DMS 273 treated with DMSO at 0.1 percent for 48 hours (cell line): Measurements from ENCODE around the gene GRAMD4.
"Not testable (repeated sequence)": the region's sequence is repeated elsewhere in the genome, so short reads cannot be mapped to it uniquely, and the experiment has no call there.

Source experiments
- DNase-seq: peaks from one replicate; lab custom pipeline; 2025; lab: John Stamatoyannopoulos, UW

Gene GRAMD4

DNA sequence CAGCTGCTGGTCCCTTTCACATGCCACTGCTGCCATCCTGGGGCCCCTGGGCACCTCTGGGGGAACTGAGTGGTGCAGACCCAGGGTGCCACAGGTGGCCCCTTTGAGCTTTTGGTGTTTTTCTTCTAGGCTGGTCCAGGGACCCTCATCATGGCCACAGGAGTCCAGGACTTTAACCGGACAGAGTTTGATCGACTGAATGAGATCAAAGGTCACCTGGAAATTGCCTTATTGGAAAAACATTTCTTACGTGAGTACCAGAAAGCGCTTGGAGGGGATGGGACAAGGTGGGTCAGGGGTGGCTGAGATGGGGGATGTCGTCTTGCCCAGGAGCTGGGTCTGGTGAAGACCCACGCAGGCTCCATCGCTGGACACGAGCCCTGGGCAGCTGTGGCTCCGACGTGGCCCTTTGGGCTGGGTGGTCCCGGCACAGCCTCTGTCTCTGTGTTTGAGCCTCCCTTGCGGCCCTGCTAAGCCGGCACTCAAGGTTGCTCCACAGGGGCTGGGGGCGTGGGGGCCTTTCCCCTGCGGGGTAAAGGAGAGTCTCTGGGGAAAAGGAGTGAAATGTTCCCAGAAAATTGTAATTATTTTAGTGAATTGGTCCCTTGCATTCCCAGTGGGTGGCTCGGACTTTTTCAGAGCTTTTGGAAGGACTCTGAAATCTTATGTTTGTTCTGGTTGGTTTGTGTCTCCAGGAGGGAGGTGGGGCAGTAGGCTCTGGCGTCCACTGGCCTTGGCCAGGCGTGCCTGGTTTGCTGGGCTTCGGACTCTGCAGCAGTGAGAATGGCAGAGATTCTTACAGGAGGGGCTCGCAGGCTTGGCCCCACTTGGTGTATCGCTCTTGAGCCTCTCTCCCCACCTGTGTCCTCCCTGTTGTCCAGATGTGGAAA is 17.8 kb downstream of the GRAMD4 start:
- no peak for DNase-seq

DNA sequence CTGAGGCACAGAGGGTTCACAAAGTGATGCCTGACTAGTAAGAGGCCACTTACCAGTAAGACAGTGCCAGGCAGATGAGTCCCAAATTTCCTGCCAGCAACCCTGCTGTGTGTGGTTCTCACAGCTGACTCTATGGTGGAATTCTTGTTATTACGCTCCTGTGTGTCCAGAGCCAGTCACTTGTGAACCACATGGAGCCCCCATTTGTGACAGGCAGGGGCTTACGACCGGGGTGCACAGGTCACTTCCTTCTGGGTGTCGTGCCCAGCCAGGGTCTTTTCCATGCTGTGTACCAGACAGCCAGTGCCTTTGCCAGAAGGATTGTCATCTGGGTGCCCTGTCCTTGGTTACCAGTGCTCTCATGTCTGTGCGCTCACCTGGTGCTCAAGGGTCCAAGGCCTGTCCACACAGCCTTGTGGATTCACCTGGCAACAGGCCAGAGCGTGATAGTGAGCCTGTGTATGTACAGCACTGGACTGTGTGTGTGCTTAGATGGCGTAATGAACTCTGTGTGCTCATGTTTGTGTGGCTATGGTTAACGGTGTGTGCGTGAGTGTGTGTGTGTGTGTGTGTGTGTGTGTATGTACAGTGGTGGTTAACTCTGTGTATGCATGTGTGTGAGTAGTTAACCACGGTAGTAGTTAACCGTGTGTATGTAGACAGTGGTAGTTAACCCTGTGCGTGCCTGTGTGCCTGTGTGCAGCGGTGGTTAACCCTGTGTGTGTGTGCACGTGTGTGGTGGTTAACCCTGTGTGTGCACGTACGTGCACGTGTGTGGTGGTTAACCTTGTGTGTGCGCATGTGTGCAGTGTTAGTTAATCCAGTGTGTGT is 18.6 kb downstream of the GRAMD4 start:
- DNase-seq, result no peak

DNA sequence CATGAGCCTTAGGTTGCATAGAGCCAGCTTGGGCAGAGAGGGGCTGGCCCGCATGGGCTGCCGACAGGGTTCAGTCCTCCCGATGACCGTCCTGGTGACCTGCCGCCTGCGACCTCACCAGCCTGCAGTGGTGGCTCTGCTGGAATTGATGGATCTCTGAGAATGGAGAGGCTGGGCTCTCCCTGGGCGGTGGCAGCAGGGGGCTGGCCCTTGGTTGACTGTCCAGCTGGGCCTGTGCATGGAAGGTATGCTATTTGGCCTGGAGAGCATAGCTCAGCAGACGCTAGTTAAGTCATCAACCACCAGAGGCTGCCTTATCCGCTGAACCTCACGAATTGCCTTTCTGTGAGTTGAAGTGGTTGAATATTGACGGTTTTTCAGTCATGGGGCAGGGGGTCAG is 19.7 kb downstream of the GRAMD4 start:
- no peak for DNase-seq

DNA sequence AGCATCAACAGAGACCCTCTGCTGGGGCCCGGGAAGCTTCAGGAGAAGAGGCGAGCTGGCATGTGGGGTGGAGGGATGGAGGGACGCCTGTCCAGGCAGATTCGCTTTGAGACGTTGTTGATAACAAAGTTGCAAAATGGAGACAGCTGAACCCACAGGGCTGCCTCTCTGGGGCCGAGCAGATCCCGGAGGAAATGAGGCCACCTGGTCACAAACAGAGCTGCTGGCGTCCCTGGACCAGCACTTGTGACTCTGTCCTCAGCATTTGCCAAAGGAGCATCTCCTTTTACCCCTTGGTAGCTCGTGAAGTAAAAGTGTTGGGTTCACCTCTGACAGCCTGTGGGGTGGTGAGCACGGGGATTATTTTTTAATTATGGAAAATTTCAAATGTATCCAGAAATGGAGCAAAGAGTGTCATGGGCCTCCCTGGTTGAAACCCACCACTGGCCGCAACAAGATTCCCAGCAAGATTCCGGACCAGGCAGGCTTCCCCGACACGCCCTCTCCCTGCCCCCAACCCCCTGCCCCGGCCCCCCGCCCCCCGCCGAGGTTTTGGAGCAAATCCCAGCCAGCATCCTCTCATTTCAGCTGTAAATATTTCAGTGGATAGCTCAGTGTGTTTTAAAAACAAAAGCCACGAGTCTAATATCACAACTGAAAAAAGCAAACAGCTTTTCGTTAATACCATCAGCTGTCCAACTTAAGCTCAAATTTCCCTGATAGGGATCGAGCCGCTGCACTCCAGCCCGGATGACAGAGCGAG is 20.3 kb downstream of the GRAMD4 start:
- DNase-seq, result no peak

GRCh38 chr22:46641811-46642266 is 21.7 kb downstream of the GRAMD4 start:
- DNase-seq, result no peak

DNA sequence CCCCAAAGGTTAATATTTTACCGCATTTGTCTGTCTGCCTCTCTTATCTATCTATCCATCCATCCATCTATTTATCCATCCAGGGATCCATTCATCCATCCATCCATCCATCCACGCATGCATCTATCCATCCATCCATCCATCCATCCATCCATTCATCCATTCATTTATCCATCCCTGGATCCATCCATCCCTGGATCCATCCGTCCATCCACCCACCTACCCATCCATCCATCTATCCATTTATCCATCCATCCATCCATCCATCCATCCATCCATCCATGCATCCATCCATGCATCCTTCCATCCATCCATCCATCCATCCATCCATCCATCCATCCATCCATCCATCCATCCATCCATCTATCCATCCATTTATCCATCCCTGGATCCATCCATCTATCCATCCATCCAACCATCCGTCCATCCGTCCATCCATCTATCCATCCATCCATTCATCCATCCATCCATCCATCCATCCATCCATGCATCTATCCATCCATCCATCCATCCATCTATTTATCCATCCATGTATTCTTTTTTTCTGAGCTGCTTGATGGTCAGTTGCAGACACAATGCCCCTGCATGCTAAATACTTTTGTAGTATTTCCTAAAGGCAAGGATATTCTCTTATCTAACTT is 22.8 kb downstream of the GRAMD4 start:
- DNase-seq, result not testable (repeated sequence)

DNA sequence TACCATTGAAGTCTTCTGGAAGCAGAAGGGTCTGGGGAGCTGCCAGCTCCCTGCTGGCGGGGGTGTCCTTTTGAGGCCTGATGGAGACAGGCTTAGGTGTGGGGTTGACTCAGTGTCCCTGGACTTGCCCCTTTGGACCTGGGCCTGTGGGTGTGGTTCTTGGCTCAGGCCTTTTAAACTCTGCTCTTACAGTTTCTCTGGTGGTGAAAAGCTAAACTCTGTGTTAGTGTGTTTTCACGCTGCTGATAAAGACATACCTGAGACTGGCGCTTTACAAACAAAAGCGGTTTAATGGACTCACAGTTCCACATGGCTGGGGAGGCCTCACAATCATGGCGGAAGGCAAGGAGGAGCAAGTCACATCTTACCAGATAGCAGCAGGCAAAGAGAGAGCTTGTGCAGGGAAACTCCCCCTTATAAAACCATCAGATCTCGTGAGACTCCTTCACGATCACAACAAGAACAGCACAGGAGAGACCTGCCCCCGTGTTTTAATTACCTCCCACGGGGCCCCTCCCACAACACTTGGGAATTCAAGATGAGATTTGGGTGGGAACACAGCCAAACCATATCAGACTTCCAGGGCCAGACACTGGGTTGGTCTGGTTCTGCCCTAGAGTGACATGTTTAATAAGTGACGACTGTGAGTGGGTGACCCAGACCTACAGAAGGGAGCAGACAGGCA is 26.5 kb downstream of the GRAMD4 start:
- no peak for DNase-seq

DNA sequence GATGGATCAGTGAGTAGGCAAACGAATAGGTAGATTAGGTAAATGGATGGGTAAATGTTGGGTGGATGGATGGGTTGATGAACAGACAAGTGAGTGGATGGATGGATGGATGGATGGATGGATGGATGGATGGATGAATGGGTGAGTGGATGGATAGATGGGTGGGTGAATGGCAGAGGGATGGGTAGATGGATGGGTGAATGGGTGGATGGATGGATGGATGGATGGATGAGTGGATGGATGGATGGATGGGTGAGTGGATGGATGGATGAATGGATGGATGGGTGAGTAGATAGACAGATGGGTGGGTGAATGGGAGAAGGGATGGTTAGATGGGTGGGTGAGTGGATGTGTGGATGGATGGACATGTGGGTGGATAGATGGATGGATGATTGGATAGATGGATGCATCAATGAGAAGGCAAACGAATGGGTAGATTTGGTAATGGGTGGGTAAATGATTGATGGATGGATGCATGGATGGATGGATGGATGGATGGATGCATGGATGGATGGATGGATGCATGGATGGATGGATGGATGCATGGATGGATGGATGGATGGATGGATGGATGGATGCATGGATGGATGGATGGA is 28.1 kb downstream of the GRAMD4 start:
- not testable (repeated sequence) for DNase-seq

GRCh38 chr22:46649141-46650077 is 29.2 kb downstream of the GRAMD4 start:
- DNase-seq, result peak; percentile 82

GRCh38 chr22:46650078-46650810 is 30.1 kb downstream of the GRAMD4 start:
- no peak for DNase-seq

GRCh38 chr22:46651316-46651715 is 31.1 kb downstream of the GRAMD4 start:
- no peak for DNase-seq

- no peak for DNase-seq
Observed at GRCh38 chr22:46652081-46652846, 32.1 kb downstream of the GRAMD4 start.

DNA sequence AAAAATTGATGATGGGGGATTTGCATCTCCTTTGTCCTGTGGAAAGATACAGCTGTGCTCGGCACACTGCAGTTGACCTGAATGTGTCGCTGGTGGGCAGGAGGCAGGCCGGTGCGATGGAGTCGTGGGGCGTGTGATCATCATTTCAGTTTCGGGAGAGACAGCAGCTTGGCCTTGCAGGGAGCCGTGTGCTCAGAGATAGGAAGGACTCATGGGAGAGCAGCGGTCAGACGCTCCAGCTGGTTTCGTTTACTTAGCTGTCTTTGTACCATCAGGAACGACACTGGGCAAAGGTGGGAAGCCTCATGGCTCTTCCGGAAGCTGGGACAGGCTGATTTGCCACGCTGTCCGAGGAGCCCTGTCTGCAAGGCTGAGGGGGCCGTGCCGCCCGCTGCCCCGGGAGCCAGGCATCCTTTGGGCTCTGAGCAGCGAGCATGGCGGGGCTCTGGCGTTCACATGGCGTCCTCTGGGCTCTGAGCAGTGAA is 32.7 kb downstream of the GRAMD4 start:
- peak; percentile 50 for DNase-seq

- DNase-seq, result no peak
Observed at GRCh38 chr22:46653596-46653995, 33.4 kb downstream of the GRAMD4 start.

GRCh38 chr22:46654426-46654825 is 34.2 kb downstream of the GRAMD4 start:
- no peak for DNase-seq

DNA sequence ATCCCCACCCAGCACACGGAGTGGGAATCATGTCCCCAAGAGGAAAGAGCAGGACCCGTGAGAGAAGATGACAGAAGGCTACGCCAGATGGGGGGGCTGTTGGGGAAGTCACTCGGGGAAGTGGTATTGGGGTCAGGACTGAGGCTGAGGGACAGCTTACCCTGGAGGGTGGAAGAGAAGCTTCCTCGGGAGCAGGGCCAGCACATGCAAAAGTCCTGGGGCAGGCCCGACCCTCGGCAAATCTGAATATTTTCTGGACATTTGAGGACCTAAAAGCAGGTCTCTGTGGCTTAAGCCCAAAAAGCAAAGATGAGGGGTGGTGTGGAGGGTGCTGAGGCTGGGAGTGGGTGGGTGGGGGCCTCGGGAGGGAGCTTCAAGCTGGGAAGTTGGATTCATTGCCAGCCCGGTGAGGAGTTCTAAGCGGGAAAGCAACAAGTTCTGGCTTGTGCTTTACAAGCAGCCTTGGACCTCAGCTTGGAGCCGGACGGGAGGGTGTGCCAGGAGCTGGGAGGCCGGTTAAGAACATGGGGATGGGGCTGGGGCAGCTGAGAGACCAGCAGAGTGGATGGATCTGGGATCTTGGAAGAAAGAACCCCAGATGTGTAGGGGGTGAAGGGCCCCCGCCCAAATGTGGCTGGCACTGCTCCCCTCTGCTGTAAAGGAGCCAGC is 34.9 kb downstream of the GRAMD4 start:
- no peak for DNase-seq

- DNase-seq, result no peak
Observed at GRCh38 chr22:46655861-46656608, 35.8 kb downstream of the GRAMD4 start.
